Omental fat pad (tissue), 4 donors: ENCODE results near the gene CEACAM20. TPM values are rescaled to one million over a fixed set of nuclear protein-coding genes. Genes with fewer than 3 reads are reported as not detected.

Experiments
- ATAC-seq: fragments of 150-250 bp; one replicate; pipeline ENCODE4 v1.9.1; 2016; ENCODE audit warnings: mild to moderate bottlenecking, moderate library complexity; ENCODE audit not compliant: low FRiP score
- DNase-seq: peaks from one replicate; pipeline ENCODE4 v3.0.0-alpha.2; 2019; ENCODE audit warnings: low spot score
- CTCF ChIP-seq, 3 donors: fragments of 450-650 bp; IDR thresholded peaks; one replicate each; pipeline ENCODE4 v1.5.1; 2016 to 2017; ENCODE audit warnings: antibody characterized with exemption in 3 of 3, mild to moderate bottlenecking in 3 of 3, moderate library complexity in 2 of 3
- total RNA-seq, 4 donors: library from RNA; depleted of rRNA; stranded (reverse); fragments of >200 nt; gene quantifications; one replicate each; pipeline ENCODE4 v1.1.0, GENCODE V29; 2016

CEACAM20 gene
- total RNA-seq, 4 donors from 2014 or later, result not detected

GRCh38 chr19:44530777-44531176 lies 1.3 kb upstream of the CEACAM20 start:
- TF ChIP-seq CTCF (IDR thresholded peaks at IDR 0.05), result no peak
- DNase-seq, result no peak
- no peak for ATAC-seq

- DNase-seq, result no peak
Observed at GRCh38 chr19:44527554-44527953, 1.9 kb downstream of the CEACAM20 start.

GRCh38 chr19:44525721-44526430 lies 3.6 kb downstream of the CEACAM20 start:
- TF ChIP-seq CTCF (IDR thresholded peaks at IDR 0.05), result no peak
- ATAC-seq, result no peak
- no peak for DNase-seq

More at GRCh38 chr19:44527554-44527953, 1.9 kb downstream of the CEACAM20 start:
- TF ChIP-seq CTCF (IDR thresholded peaks at IDR 0.05), result no peak
- ATAC-seq, result no peak

GRCh38 chr19:44521370-44521769 lies 8.1 kb downstream of the CEACAM20 start:
- DNase-seq, result no peak
- no peak for TF ChIP-seq CTCF (IDR thresholded peaks at IDR 0.05)
- ATAC-seq, result no peak

GRCh38 chr19:44517146-44517545 lies 12.3 kb downstream of the CEACAM20 start:
- no peak for TF ChIP-seq CTCF (IDR thresholded peaks at IDR 0.05)
- no peak for DNase-seq
- ATAC-seq, result no peak

GRCh38 chr19:44515907-44516306 lies 13.6 kb downstream of the CEACAM20 start:
- TF ChIP-seq CTCF (IDR thresholded peaks at IDR 0.05), result no peak
- ATAC-seq, result no peak
- DNase-seq, result no peak

- TF ChIP-seq CTCF (IDR thresholded peaks at IDR 0.05), result no peak
- DNase-seq (no peak), ATAC-seq (no peak)
Observed at GRCh38 chr19:44515031-44515430, 14.4 kb downstream of the CEACAM20 start.
